WTC11 (cell line): ENCODE data around the gene DISP3. TPM values are rescaled to one million over a fixed set of nuclear protein-coding genes. Genes with fewer than 3 reads are reported as not detected.

ENCODE experiments used
- ATAC-seq: fragments of 200-7000 bp; cut with Tn5 transposase; 2 replicates; pipeline ENCODE4 v1.10.0; 2021; ENCODE audit warnings: mild to moderate bottlenecking, moderate library complexity
- CTCF ChIA-PET: fragments of 300-600 bp; sonication (Branson Sonifier 250); formaldehyde crosslinking; loops from one replicate; lab custom pipeline; 2021; ENCODE audit warnings: antibody characterized with exemption; lab: Charles Lee
- POLR2A ChIA-PET: fragments of 350-600 bp; sonication (Branson Sonifier 250); formaldehyde crosslinking; loops from one replicate; lab custom pipeline; 2021; ENCODE audit warnings: antibody characterized with exemption; lab: Charles Lee
- DNase-seq: peaks from one replicate; pipeline ENCODE4 v3.0.0; 2021; ENCODE audit warnings: low spot score
- H3K27ac Mint-ChIP-seq: 2 replicates; pipeline ENCODE4 v1.8.0; 2021; ENCODE audit warnings: mixed read lengths
- H3K27me3 Mint-ChIP-seq: 2 replicates; pipeline ENCODE4 v1.8.0; 2021; ENCODE audit warnings: low read depth, mild to moderate bottlenecking, moderate library complexity, mixed read lengths
- H3K36me3 Mint-ChIP-seq: 2 replicates; pipeline ENCODE4 v1.8.0; 2021; ENCODE audit warnings: mixed read lengths
- H3K4me1 Mint-ChIP-seq: 2 replicates; pipeline ENCODE4 v1.8.0; 2022; ENCODE audit warnings: mixed read lengths
- H3K4me3 Mint-ChIP-seq: 2 replicates; pipeline ENCODE4 v1.8.0; 2021; ENCODE audit warnings: mild to moderate bottlenecking, moderate library complexity, mixed read lengths
- H3K9me3 Mint-ChIP-seq: 2 replicates; pipeline ENCODE4 v1.8.0; 2021; ENCODE audit warnings: mixed read lengths
- CBFB ChIP-seq: sonication (generic); formaldehyde crosslinking; IDR thresholded peaks from 2 replicates; pipeline ENCODE4 v1.8.1; 2022; ENCODE audit warnings: mild to moderate bottlenecking, low read depth, missing genetic modification reagents
- CDX4 ChIP-seq: fragments of 250-450 bp; sonication (Bioruptor Pico); IDR thresholded peaks from 2 replicates; pipeline ENCODE4 v1.9.0; 2021; ENCODE audit warnings: moderate library complexity, mild to moderate bottlenecking, inconsistent platforms, borderline replicate concordance
- CREB1 ChIP-seq: sonication (generic); formaldehyde crosslinking; IDR thresholded peaks from 2 replicates; pipeline ENCODE4 v1.8.0; 2023; ENCODE audit warnings: mild to moderate bottlenecking, missing genetic modification reagents
- CREM ChIP-seq: sonication (generic); formaldehyde crosslinking; IDR thresholded peaks from 2 replicates; pipeline ENCODE4 v1.8.1; 2022; ENCODE audit warnings: mild to moderate bottlenecking, missing genetic modification reagents, moderate library complexity
- ESRRA ChIP-seq: sonication (generic); formaldehyde crosslinking; IDR thresholded peaks from 2 replicates; pipeline ENCODE4 v1.8.1; 2022; ENCODE audit warnings: mild to moderate bottlenecking, missing genetic modification reagents, borderline replicate concordance
- GTF2I ChIP-seq: fragments of 250-450 bp; sonication (Bioruptor Pico); conservative IDR thresholded peaks from 2 replicates; pipeline ENCODE4 v1.4.0; 2021; ENCODE audit warnings: mild to moderate bottlenecking
- MYBL2 ChIP-seq: sonication (generic); formaldehyde crosslinking; IDR thresholded peaks from 2 replicates; pipeline ENCODE4 v1.8.1; 2023; ENCODE audit warnings: mild to moderate bottlenecking, moderate library complexity, missing genetic modification reagents
- SMAD4 ChIP-seq: sonication (generic); formaldehyde crosslinking; IDR thresholded peaks from 2 replicates; pipeline ENCODE4 v1.8.0; 2022; ENCODE audit warnings: mild to moderate bottlenecking, missing genetic modification reagents
- TEAD4 ChIP-seq: sonication (generic); formaldehyde crosslinking; IDR thresholded peaks from 2 replicates; pipeline ENCODE4 v1.8.0; 2022; ENCODE audit warnings: mild to moderate bottlenecking, missing genetic modification reagents
- TP53 ChIP-seq: sonication (generic); formaldehyde crosslinking; IDR thresholded peaks from 2 replicates; pipeline ENCODE4 v1.8.1; 2023; ENCODE audit warnings: mild to moderate bottlenecking, missing genetic modification reagents
- ZNF232 ChIP-seq: sonication (generic); formaldehyde crosslinking; IDR thresholded peaks from 2 replicates; pipeline ENCODE4 v1.8.0; 2022; ENCODE audit warnings: mild to moderate bottlenecking, missing genetic modification reagents
- ZNF396 ChIP-seq: fragments of 250-450 bp; sonication (Bioruptor Pico); IDR thresholded peaks from 2 replicates; pipeline ENCODE4 v1.8.0; 2021; ENCODE audit warnings: mild to moderate bottlenecking, moderate library complexity, borderline replicate concordance
- ZNF423 ChIP-seq: fragments of 250-450 bp; sonication (Bioruptor Pico); IDR thresholded peaks from 2 replicates; pipeline ENCODE4 v2.1.2; 2022; ENCODE audit warnings: mild to moderate bottlenecking, moderate library complexity
- ZNF671 ChIP-seq: fragments of 250-450 bp; sonication (Bioruptor Pico); IDR thresholded peaks from 2 replicates; pipeline ENCODE4 v1.8.0; 2021; ENCODE audit warnings: mild to moderate bottlenecking
- total RNA-seq: library from RNA; stranded (reverse); gene quantifications from 3 replicates; pipeline ENCODE4 v1.2.3, GENCODE V29; 2021
- TF ChIP-seq, protein P1 (sequence below): sonication (generic); formaldehyde crosslinking; IDR thresholded peaks from 2 replicates; pipeline ENCODE4 v1.8.1; 2023; ENCODE audit warnings: mild to moderate bottlenecking, missing genetic modification reagents
- TF ChIP-seq, protein P2 (sequence below): sonication (generic); formaldehyde crosslinking; conservative IDR thresholded peaks from 2 replicates; pipeline ENCODE4 v1.8.1; 2022; ENCODE audit warnings: mild to moderate bottlenecking, missing genetic modification reagents
- TF ChIP-seq, protein P3 (sequence below): sonication (generic); formaldehyde crosslinking; IDR thresholded peaks from 2 replicates; pipeline ENCODE4 v1.8.0; 2022; ENCODE audit warnings: mild to moderate bottlenecking, missing genetic modification reagents
- TF ChIP-seq, protein P4 (sequence below): fragments of 250-450 bp; sonication (Bioruptor Pico); IDR thresholded peaks from 2 replicates; pipeline ENCODE4 v2.1.2; 2022; ENCODE audit warnings: mild to moderate bottlenecking, moderate library complexity
- TF ChIP-seq, protein P5 (sequence below): fragments of 250-450 bp; sonication (Bioruptor Pico); IDR thresholded peaks from 2 replicates; pipeline ENCODE4 v1.8.0; 2021; ENCODE audit warnings: mild to moderate bottlenecking
- TF ChIP-seq, protein P6 (sequence below): sonication (generic); formaldehyde crosslinking; IDR thresholded peaks from 2 replicates; pipeline ENCODE4 v1.8.1; 2023; ENCODE audit warnings: mild to moderate bottlenecking, missing genetic modification reagents, moderate library complexity
- TF ChIP-seq, protein P7 (sequence below): sonication (generic); formaldehyde crosslinking; IDR thresholded peaks from 2 replicates; pipeline ENCODE4 v1.8.1; 2022; ENCODE audit warnings: mild to moderate bottlenecking, missing genetic modification reagents, moderate library complexity, borderline replicate concordance

DISP3 gene
- total RNA-seq, 1 experiment from 2014 or later: 6.0 TPM

- H3K9me3 Mint-ChIP-seq: no peaks in the 10 kb centered on the region
- H3K4me1 Mint-ChIP-seq: peaks cover 19% of the 10 kb centered on the region
- CTCF ChIA-PET: interaction anchor here (4.3 kb wide), 1 partner anchor 24 kb away, joined by 52 read pairs; no protein-coding TSS in a partner anchor
- TF ChIP-seq, protein P1, sequence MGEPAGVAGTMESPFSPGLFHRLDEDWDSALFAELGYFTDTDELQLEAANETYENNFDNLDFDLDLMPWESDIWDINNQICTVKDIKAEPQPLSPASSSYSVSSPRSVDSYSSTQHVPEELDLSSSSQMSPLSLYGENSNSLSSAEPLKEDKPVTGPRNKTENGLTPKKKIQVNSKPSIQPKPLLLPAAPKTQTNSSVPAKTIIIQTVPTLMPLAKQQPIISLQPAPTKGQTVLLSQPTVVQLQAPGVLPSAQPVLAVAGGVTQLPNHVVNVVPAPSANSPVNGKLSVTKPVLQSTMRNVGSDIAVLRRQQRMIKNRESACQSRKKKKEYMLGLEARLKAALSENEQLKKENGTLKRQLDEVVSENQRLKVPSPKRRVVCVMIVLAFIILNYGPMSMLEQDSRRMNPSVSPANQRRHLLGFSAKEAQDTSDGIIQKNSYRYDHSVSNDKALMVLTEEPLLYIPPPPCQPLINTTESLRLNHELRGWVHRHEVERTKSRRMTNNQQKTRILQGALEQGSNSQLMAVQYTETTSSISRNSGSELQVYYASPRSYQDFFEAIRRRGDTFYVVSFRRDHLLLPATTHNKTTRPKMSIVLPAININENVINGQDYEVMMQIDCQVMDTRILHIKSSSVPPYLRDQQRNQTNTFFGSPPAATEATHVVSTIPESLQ (CRISPR knock-in tag): no peak
- TF ChIP-seq, protein P2, sequence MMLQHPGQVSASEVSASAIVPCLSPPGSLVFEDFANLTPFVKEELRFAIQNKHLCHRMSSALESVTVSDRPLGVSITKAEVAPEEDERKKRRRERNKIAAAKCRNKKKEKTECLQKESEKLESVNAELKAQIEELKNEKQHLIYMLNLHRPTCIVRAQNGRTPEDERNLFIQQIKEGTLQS: no peak
- TF ChIP-seq CREM (CRISPR knock-in tag) (no peak), ZNF423 (CRISPR knock-in tag) (no peak), CREB1 (no peak), SMAD4 (CRISPR knock-in tag) (no peak), TEAD4 (CRISPR knock-in tag) (no peak), CBFB (CRISPR knock-in tag) (no peak), MYBL2 (CRISPR knock-in tag) (no peak), CDX4 (CRISPR knock-in tag) (no peak), TP53 (CRISPR knock-in tag) (no peak)
- H3K27ac Mint-ChIP-seq: no peak overlapping the region
- H3K4me3 Mint-ChIP-seq: no peak overlapping the region
- no peaks in the 10 kb centered on the region for H3K36me3 Mint-ChIP-seq
- POLR2A ChIA-PET: no interaction called here
- H3K27me3 Mint-ChIP-seq: no peaks in the 10 kb centered on the region
- no peak for DNase-seq
- ATAC-seq: no peak
Measured at GRCh38 chr1:11569551-11569950, 90.6 kb downstream of the DISP3 start.

GRCh38 chr1:11569954-11570353, 91.0 kb downstream of the DISP3 start:
- DNase-seq (no peak), ATAC-seq (no peak)
- CTCF ChIA-PET: interaction anchor here (1.0 to 4.3 kb wide), 4 partner anchors 21 to 88 kb away, joined by 4 to 52 read pairs (median 10); no protein-coding TSS in a partner anchor
- H3K27ac Mint-ChIP-seq: no peak overlapping the region
- TF ChIP-seq ZNF232 (CRISPR knock-in tag) (no peak), ZNF423 (CRISPR knock-in tag) (no peak), ZNF671 (CRISPR knock-in tag) (no peak), ESRRA (no peak), GTF2I (no peak), ZNF396 (CRISPR knock-in tag) (no peak)
- TF ChIP-seq, protein P3, sequence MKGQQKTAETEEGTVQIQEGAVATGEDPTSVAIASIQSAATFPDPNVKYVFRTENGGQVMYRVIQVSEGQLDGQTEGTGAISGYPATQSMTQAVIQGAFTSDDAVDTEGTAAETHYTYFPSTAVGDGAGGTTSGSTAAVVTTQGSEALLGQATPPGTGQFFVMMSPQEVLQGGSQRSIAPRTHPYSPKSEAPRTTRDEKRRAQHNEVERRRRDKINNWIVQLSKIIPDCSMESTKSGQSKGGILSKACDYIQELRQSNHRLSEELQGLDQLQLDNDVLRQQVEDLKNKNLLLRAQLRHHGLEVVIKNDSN (CRISPR knock-in tag): no peak
- TF ChIP-seq, protein P4, sequence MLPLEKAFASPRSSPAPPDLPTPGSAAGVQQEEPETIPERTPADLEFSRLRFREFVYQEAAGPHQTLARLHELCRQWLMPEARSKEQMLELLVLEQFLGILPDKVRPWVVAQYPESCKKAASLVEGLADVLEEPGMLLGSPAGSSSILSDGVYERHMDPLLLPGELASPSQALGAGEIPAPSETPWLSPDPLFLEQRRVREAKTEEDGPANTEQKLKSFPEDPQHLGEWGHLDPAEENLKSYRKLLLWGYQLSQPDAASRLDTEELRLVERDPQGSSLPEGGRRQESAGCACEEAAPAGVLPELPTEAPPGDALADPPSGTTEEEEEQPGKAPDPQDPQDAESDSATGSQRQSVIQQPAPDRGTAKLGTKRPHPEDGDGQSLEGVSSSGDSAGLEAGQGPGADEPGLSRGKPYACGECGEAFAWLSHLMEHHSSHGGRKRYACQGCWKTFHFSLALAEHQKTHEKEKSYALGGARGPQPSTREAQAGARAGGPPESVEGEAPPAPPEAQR (CRISPR knock-in tag): no peak
- TF ChIP-seq, protein P5, sequence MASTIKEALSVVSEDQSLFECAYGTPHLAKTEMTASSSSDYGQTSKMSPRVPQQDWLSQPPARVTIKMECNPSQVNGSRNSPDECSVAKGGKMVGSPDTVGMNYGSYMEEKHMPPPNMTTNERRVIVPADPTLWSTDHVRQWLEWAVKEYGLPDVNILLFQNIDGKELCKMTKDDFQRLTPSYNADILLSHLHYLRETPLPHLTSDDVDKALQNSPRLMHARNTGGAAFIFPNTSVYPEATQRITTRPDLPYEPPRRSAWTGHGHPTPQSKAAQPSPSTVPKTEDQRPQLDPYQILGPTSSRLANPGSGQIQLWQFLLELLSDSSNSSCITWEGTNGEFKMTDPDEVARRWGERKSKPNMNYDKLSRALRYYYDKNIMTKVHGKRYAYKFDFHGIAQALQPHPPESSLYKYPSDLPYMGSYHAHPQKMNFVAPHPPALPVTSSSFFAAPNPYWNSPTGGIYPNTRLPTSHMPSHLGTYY (CRISPR knock-in tag): no peak
- TF ChIP-seq, protein P6, sequence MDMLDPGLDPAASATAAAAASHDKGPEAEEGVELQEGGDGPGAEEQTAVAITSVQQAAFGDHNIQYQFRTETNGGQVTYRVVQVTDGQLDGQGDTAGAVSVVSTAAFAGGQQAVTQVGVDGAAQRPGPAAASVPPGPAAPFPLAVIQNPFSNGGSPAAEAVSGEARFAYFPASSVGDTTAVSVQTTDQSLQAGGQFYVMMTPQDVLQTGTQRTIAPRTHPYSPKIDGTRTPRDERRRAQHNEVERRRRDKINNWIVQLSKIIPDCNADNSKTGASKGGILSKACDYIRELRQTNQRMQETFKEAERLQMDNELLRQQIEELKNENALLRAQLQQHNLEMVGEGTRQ (CRISPR knock-in tag): no peak
- TF ChIP-seq, protein P7, sequence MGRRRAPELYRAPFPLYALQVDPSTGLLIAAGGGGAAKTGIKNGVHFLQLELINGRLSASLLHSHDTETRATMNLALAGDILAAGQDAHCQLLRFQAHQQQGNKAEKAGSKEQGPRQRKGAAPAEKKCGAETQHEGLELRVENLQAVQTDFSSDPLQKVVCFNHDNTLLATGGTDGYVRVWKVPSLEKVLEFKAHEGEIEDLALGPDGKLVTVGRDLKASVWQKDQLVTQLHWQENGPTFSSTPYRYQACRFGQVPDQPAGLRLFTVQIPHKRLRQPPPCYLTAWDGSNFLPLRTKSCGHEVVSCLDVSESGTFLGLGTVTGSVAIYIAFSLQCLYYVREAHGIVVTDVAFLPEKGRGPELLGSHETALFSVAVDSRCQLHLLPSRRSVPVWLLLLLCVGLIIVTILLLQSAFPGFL (CRISPR knock-in tag): no peak
- no peaks in the 10 kb centered on the region for H3K9me3 Mint-ChIP-seq
- no peak overlapping the region for H3K4me3 Mint-ChIP-seq
- no peaks in the 10 kb centered on the region for H3K27me3 Mint-ChIP-seq
- POLR2A ChIA-PET: no interaction called here
- no peaks in the 10 kb centered on the region for H3K36me3 Mint-ChIP-seq
- H3K4me1 Mint-ChIP-seq: peaks cover 19% of the 10 kb centered on the region
